Activated T-helper 1 cell treated with Interleukin-2 at 50 U/mL for 16 hours (primary cell): ENCODE results near the gene HEXD.
"Not testable (repeated sequence)": the region's sequence is repeated elsewhere in the genome, so short reads cannot be mapped to it uniquely, and the experiment has no call there.

ENCODE experiments used
- DNase-seq: peaks from one replicate; pipeline ENCODE4 v3.0.0-alpha.2; 2020; ENCODE audit warnings: low read depth

The HEXD gene

GRCh38 chr17:82382220-82382932 is 35.8 kb upstream of the HEXD start:
- not testable (repeated sequence) for DNase-seq

GRCh38 chr17:82382933-82383255 is 35.3 kb upstream of the HEXD start:
- DNase-seq = no peak

GRCh38 chr17:82383411-82383810 is 34.7 kb upstream of the HEXD start:
- DNase-seq = no peak

GRCh38 chr17:82384051-82384729 is 34.0 kb upstream of the HEXD start:
- DNase-seq = no peak

DNA sequence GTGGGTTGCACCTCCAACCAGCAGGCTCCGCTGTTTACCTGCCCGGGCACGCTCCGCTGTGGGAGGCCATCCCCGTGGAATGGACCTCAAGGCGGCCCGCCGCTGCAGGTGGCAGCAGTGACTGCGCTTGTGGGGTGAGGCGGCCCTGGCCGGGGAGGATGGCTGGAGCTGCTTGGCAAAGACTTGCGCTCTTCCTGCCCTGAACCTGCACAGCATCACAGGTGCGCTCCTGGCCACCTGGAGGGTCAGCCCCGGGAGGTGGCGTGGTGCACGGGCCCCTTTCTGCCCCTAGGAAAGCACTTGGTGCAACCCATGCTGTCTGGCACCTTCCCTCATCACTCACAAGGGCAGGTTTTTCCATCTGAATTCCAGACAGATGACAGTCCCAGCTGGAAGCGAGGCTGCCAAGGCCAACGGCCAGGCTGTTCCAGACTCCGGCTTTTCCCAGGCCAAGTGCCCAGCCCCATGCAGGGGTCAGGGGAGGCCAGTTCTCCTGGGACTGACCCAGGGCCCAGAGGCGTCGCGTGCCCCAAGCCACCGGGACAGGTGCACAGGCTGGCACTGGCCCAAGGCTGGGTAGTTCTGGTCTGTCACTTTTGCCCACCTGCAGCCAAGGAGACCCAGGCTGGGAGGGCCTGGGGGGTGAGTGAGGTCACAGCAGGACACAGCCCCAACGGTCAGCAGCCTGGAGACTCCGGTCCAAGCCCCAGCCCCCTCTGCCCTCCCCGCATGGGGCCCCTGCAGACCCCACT is 33.2 kb upstream of the HEXD start:
- DNase-seq = no peak

DNA sequence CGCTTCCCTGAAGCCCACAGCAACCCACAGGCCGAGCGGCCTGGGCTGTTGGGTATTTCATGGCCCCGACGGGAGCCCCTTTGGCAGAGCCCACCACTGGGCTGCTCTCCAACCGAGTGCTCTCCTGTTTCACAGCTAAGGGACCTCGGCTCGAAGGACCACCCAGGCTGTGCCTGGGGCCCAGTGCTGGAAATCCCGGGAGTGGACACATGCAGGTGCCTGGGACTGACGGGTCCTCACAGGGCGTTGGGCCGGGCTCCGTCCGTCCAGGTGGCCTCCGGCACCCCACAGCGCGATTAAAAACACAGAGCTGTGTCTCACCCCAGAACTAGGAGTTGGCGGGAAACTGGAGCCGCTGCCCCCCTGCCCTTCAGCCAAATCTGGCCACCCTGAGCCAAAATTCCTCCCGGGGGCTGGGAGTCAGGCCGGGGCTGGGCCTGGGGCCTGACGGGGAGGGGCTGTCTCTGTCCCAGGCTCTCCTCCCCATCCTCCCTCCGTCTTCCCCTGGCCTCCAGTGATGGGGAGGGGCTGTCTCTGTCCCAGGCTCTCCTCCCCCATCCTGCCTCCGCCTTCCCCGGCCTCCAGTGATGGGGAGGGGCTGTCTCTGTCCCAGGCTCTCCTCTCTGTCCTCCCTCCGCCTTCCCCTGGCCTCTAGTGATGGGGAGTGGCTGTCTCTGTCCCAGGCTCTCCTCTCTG is 32.4 kb upstream of the HEXD start:
- DNase-seq = no peak

GRCh38 chr17:82386255-82386831 is 31.8 kb upstream of the HEXD start:
- no peak for DNase-seq

GRCh38 chr17:82386881-82387704 is 31.1 kb upstream of the HEXD start:
- no peak for DNase-seq

DNA sequence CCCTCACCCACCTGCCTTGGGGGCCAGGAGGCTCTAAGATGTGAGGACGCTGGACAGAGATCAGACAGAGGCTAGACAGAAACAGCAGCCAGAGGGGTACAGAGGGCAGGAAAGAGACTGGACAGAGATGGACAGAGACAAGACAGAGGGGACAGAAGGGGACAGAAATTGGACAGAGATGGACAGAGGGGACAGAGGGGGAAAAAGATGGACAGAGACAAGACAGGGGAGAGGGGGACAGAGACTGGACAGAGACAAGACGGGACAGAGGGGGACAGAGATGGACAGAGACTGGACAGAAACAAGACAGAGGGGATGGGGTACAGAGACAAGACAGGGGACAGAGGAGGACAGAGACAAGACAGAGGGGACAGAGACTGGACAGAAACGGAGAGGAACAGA is 30.4 kb upstream of the HEXD start:
- no peak for DNase-seq

- no peak for DNase-seq
Observed at GRCh38 chr17:82388223-82388921, 29.8 kb upstream of the HEXD start.

DNA sequence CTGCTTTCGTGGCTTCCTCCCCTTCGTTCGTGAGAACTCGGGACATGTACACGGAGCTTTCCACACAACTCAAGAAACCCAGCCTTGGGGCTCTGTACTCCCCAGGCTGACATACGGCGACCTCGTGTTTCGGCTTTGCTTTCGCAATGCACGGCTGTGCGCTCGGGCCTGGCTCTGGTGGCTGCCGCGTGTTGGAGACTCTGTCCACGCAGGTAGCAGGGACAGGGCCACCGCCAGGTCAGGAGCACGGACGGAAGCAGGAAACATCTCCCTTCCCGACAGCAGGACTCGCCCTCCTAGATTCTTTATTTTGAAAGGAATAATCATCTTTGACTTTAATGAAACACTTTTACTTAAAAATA is 29.2 kb upstream of the HEXD start:
- DNase-seq = no peak

- no peak for DNase-seq
Observed at GRCh38 chr17:82389379-82389778, 28.8 kb upstream of the HEXD start.

DNA sequence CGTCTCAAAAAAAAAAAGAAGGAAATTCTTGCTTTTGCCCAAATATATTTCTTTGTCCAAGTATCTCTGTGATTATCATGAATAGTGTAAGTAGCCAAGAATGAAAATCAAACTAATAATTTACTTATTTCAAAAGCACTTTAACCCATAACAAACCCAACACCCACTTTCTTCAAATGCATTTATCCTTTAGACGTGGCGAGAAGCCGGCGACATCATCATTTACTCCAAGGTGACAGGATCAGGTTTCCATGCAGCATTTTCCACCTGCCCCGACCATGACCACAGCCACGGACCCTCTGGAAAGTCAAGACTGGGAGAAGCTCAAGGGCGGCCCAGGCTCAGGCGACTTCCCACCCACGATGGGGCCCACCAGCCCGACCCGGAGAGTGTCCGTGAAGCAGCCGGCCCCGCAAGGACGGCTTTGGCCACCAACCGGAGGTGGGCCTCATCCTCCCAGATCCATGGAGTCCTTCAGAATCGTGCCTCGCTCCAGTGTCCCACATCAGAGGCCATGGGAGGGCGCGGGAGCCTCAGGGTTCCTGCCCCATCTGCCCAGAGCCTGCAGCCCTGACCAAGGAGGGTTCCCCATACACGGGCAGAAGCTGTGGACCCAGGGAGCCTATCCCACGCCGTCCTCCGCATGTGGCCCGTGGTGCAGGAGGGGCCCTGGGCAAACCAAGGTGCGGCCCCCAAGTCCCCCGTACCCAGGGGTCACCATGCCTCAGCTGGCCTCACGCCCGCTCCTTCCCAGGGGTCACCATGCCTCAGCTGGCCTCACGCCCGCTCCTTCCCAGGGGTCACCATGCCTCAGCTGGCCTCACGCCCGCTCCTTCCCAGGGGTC is 27.9 kb upstream of the HEXD start:
- DNase-seq = no peak

- DNase-seq = no peak
Observed at GRCh38 chr17:82390860-82391435, 27.2 kb upstream of the HEXD start.

DNA sequence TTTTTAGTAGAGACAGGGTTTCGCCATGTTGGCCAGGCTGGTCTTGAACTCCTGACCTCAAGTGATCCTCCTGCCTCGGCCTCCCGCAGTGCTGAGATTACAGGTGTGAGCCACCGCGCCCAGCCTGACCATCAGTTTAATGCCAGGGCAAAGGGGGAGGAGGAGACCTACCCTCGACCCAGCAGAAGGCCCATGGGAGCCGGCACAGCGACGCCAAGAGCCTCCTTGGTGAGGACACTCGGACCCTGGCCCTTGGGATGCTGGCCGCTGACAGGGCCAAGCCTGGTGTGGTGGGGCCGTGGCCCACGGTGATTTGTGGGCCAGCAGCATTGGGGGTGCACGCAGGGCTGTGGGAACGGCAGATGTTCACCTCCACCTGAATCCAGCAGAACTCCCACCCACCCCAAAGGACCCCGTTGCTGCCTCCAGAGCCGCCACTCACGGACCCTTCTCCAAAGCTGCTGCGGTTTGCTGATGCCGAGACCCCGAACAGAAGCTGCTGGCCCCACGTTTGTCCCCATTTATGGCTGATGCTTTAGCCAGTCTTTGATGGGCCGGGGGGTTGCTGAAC is 26.6 kb upstream of the HEXD start:
- no peak for DNase-seq

DNA sequence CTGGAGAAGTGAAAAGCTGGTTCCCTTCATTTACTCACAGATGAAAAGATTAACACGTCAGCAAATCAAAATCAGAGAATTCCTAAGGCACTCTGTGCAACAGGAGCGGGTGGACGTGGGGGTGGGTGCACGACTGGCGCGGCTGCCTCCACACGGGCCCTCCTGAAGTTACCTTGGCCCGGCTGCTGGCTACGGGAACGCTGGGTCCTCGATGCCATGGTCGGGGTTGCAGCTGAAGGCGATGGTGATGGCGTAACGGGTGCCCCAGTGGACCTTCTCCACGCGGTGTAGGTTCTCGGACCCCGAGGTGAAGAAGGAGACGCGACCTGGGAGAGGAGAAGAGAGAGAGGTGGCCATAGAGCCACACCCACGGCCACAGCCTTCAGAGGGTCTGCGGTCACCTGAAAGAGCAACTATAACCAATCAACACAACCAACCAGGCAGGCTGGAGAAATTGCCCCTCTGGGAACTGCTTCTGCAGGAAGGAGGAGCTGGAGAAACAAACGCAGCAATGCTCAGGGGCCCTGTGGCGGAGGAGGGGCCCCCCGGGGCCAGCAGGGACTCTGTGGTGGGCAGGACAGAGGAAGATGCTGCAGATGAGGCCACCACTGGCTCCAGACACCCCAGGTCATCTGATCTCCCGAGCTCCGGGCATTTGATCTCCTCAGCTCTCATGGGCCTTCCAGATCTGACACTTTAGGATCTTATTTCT is 25.8 kb upstream of the HEXD start:
- no peak for DNase-seq

GRCh38 chr17:82392941-82393340 is 25.2 kb upstream of the HEXD start:
- DNase-seq = no peak

GRCh38 chr17:82394278-82394677 is 23.9 kb upstream of the HEXD start:
- no peak for DNase-seq
